Sigmoid colon (tissue), 4 donors: Measurements from ENCODE around the gene PRPH.

Experiments used
- CTCF ChIP-seq, 4 experiments: fragments of 450-650 bp in 3 of 4; fragments of 200-600 bp in 1 of 4; IDR thresholded peaks; one replicate each; pipeline ENCODE4 v1.5.1; 2016 to 2019; ENCODE audit warnings: antibody characterized with exemption in 4 of 4, mild to moderate bottlenecking in 3 of 4, moderate library complexity in 2 of 4
- EP300 ChIP-seq, 4 donors: sonication (generic); formaldehyde crosslinking; IDR thresholded peaks; one replicate each; pipeline ENCODE4 v1.6.1; 2017; ENCODE audit warnings: antibody characterized with exemption in 4 of 4
- POLR2A ChIP-seq, 2 donors: fragments of 450-650 bp; IDR thresholded peaks; one replicate each; pipeline ENCODE4 v1.6.1; 2016; ENCODE audit warnings: antibody characterized with exemption in 2 of 2, mild to moderate bottlenecking in 2 of 2, moderate library complexity in 2 of 2
- POLR2AphosphoS5 ChIP-seq, 4 donors: sonication (generic); formaldehyde crosslinking; IDR thresholded peaks; one replicate each; pipeline ENCODE4 v1.6.1; 2017; ENCODE audit warnings: antibody characterized with exemption in 4 of 4

GRCh38 chr12:49325606-49326005, 30.7 kb downstream of the PRPH start:
- TF ChIP-seq CTCF (IDR thresholded peaks at IDR 0.05) (no peak), POLR2A (IDR thresholded peaks at IDR 0.05) (no peak), POLR2AphosphoS5 (IDR thresholded peaks at IDR 0.05) (no peak), EP300 (IDR thresholded peaks at IDR 0.05) (no peak)
